Activated CD8-positive, alpha-beta memory T cell treated with anti-CD3 and anti-CD28 coated beads, Interleukin-2, amount 10 ng/mL, durations not matched to agents 7 days and 5 days (primary cell): ENCODE measurements around the gene SLC26A1. TPM values are rescaled to one million over a fixed set of nuclear protein-coding genes. Genes with fewer than 3 reads are reported as not detected.
"Not testable (repeated sequence)": the region's sequence is repeated elsewhere in the genome, so short reads cannot be mapped to it uniquely, and the experiment has no call there.

Experiments
- ATAC-seq: fragments of 150-1000 bp; cut with Tn5 transposase; one replicate; pipeline ENCODE4 v1.10.0; 2021; ENCODE audit warnings: moderate library complexity
- CTCF ChIA-PET: fragments of 350-600 bp; sonication (Branson Sonifier 250); formaldehyde crosslinking; loops from one replicate; lab custom pipeline; 2021; ENCODE audit warnings: antibody characterized with exemption; lab: Charles Lee
- DNase-seq: peaks from one replicate; pipeline ENCODE4 v3.0.0-alpha.2; 2020
- H3K27ac Mint-ChIP-seq: one replicate; pipeline ENCODE4 v1.8.0; 2021; ENCODE audit warnings: mild to moderate bottlenecking, mixed read lengths
- H3K27me3 Mint-ChIP-seq: one replicate; pipeline ENCODE4 v1.8.0; 2021; ENCODE audit warnings: mixed read lengths
- H3K36me3 Mint-ChIP-seq: one replicate; pipeline ENCODE4 v1.8.0; 2021; ENCODE audit warnings: mild to moderate bottlenecking, mixed read lengths
- H3K4me1 Mint-ChIP-seq: one replicate; pipeline ENCODE4 v1.8.0; 2021; ENCODE audit warnings: mixed read lengths
- H3K4me3 Mint-ChIP-seq: one replicate; pipeline ENCODE4 v1.8.0; 2021; ENCODE audit warnings: mild to moderate bottlenecking, moderate library complexity, mixed read lengths
- H3K9me3 Mint-ChIP-seq: one replicate; pipeline ENCODE4 v1.8.0; 2022; ENCODE audit warnings: low read depth, mixed read lengths
- total RNA-seq, 2 experiments: library from RNA; stranded (reverse); gene quantifications; one replicate each; pipeline ENCODE4 v1.2.3, GENCODE V29; 2021

Gene SLC26A1
- total RNA-seq, 2 experiments from 2014 or later = not detected

DNA sequence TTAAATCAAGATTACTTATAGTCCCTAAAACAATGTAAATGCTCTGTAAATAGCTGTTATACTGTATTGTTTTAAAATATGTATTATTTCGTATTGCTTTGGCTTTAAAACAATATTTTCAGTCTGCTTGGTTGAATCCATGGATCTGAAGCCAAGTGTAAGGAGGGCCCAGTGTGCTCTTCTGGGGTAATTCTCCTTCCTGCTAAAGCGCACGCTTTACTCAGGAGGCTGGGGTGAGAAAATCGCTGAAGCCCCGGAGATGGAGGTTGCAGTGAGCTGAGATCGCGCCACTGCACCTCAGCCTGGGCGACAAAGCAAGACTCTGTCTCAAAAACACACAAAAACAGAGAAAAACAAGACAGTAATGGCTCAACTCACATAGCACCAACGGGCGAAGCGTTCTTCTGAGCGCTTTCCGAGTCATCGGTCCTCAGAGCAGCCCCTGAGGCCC lies 6.8 kb downstream of the SLC26A1 start:
- H3K27me3 Mint-ChIP-seq = no peaks in the 10 kb centered on the region
- H3K9me3 Mint-ChIP-seq = no peaks in the 10 kb centered on the region
- DNase-seq (no peak), ATAC-seq (peak; percentile 18)
- H3K36me3 Mint-ChIP-seq = no peaks in the 10 kb centered on the region
- peak overlapping the region; percentile 81 for H3K27ac Mint-ChIP-seq
- peaks cover 25% of the 10 kb centered on the region for H3K4me1 Mint-ChIP-seq
- CTCF ChIA-PET = interaction anchor here (0.8 to 3.2 kb wide), 15 partner anchors 9 to 303 kb away, joined by 3 to 34 read pairs (median 4); partner anchors contain the start of genes GAK and TMEM175
- peak overlapping the region; percentile 86 for H3K4me3 Mint-ChIP-seq

DNA sequence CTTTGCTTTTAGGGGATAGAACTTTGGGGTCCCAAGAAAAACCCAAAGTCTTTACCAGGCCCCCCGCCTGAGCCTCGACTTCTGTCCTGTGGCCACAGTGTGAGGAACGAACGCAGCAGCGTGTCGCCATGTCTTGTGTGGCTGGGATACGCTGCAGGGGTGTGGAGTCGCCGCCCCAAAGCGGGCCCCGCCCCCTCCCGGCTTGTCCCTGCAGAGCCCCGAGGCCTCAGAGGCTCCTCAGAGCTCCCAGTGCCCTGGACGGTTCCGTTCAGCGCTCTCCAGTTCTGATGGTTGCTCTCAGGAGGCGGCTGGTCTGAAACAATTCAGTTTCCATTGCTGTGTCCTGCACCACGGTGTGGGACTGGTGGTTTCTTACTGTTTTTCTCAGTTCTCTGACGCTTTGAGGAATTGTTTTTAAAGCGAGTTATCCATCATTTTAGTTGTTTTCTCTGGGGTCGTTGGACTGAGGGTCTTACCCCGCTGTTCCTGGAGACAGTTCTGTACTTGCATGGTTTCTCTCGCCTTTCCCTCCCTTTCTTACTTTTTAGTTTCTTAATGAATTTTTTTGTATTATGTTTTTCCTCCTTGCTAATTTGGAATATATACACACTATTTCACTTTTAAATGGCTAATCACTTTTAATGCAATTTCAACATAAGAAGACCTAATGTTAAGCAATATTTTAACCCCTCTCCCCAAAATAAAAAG lies 7.9 kb downstream of the SLC26A1 start:
- Mint-ChIP-seq H3K4me3 (peak overlapping the region; percentile 22), H3K9me3 (no peaks in the 10 kb centered on the region), H3K27me3 (no peaks in the 10 kb centered on the region), H3K36me3 (no peaks in the 10 kb centered on the region), H3K27ac (no peak overlapping the region), H3K4me1 (peaks cover 25% of the 10 kb centered on the region)
- CTCF ChIA-PET = interaction anchor here (1.1 to 3.2 kb wide), 3 partner anchors 8 to 243 kb away, joined by 3 to 34 read pairs (median 26); partner anchors contain the start of genes GAK and TMEM175
- ATAC-seq (peak; percentile 60), DNase-seq (peak; percentile 78)

DNA sequence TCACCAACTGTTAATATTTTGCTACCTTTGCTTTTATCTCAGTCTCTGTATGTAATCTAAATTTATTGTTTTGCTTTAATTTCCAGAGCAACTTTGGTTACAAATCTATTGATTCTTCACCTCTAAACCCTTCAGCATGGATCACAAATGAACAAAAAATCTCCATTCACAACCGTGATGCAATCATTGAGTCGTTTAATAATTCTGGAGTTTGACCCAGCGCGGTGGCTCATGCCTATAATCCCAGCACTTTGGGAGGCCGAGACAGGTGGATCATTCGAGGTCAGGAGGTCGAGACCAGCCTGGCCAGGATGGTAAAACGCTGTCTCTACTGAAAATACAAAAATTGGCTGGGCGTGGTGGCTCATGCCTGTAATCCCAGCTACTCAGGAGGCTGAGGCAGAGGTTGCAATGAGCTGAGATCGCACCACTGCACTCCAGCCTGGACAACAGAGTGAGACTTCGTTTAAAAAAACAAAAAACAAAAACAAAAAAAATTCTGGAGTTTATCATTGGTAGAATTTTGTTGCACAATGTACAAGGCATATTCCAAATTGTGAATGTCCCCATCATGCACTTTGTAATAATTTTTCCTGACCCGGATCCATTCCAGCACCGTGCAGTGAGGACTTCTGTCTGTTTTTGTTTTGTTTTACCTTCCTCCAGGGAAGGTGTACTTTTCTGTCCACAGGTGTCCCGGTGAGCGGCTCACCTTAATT lies 8.7 kb downstream of the SLC26A1 start:
- Mint-ChIP-seq H3K9me3 (no peaks in the 10 kb centered on the region), H3K27ac (no peak overlapping the region), H3K4me3 (no peak overlapping the region), H3K27me3 (no peaks in the 10 kb centered on the region), H3K4me1 (peaks cover 25% of the 10 kb centered on the region), H3K36me3 (no peaks in the 10 kb centered on the region)
- CTCF ChIA-PET = interaction anchor here (3.2 kb wide), 2 partner anchors 53 to 242 kb away, joined by 26 to 34 read pairs; partner anchors contain the start of genes GAK and TMEM175
- no peak for ATAC-seq
- DNase-seq = no peak

DNA sequence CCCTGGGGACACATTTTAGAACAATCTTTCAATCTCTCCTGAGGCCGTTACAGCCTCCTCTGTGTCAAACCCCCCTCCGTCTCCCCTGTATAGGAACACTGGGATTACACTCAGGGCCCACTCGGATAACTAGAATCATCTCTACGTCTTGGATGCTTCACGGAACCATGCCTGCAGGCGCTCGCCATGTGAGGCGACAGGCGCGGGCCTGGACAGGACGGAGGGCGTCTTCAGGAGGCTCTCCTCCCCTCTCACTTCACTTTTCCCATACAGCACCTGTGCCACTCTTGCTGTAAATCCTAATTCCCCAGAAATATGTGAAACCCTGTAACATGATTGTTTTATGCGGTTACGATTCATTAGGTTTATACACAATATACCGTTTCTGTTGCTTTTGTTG lies 10.4 kb downstream of the SLC26A1 start:
- no peak overlapping the region for H3K27ac Mint-ChIP-seq
- ATAC-seq (no peak), DNase-seq (no peak)
- no peaks in the 10 kb centered on the region for H3K27me3 Mint-ChIP-seq
- peaks cover 20% of the 10 kb centered on the region for H3K4me1 Mint-ChIP-seq
- no peaks in the 10 kb centered on the region for H3K36me3 Mint-ChIP-seq
- CTCF ChIA-PET = no interaction called here
- H3K4me3 Mint-ChIP-seq = no peak overlapping the region
- H3K9me3 Mint-ChIP-seq = no peaks in the 10 kb centered on the region

DNA sequence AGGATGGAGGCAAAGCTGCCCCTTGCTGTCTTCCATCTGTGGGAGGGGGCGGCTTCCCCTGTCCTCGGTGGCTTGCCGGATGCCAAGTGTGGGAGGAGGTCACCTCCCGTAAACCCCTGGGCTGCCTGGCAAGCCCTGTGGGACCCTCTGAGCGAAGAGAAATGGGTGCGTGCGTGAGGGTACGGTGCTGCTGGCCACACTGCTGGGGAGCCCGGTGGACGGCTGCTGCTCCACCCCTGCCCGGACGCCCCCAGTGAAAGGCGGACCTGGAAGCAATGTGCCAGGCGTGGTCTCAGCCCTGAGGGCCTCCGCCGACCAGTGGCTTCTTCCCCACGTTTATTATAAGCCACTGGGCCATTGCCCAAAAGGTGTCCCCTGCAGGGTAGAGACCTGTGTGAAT lies 10.9 kb downstream of the SLC26A1 start:
- Mint-ChIP-seq H3K36me3 (no peaks in the 10 kb centered on the region), H3K27ac (no peak overlapping the region), H3K9me3 (no peaks in the 10 kb centered on the region)

DNA sequence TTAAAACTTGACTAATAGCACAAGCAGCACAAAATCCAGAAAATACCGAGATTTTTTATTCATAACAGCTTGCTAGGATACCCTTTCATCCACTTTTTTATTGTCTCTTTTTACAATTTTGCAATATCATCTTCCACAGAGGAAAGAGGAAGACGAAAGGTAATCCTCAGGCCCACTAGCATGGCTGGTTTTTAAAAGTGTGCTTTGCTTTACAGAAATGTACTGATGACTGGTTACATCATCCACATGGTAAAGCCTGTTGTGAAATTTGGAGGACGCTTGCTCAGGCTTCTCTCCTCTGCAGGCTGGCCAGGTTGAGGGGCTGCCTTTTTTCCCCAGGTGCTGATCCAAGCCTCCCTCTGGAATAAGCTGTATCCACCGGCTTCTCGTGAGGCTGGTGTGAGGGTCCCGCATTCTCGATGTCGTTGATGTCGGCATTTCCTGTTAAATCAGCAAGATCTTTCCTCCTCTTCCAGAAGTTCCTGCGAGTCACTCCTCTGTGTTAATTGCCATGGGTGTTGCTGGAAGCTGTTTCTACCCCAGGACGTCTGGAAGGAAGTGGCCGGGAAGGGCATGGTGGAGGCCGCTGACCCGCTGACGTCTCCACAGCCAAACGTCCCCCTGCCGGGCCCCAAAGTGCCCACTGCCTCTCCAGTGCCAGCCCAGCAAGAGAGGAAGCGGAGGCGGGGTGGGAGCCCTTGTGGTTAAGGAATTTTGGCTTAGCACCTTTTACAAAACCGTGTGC lies 14.1 kb downstream of the SLC26A1 start:
- H3K4me3 Mint-ChIP-seq = no peak overlapping the region
- ATAC-seq (no peak), DNase-seq (no peak)
- no peaks in the 10 kb centered on the region for H3K36me3 Mint-ChIP-seq
- peaks cover 5% of the 10 kb centered on the region for H3K4me1 Mint-ChIP-seq
- no peak overlapping the region for H3K27ac Mint-ChIP-seq
- CTCF ChIA-PET = no interaction called here
- no peaks in the 10 kb centered on the region for H3K9me3 Mint-ChIP-seq
- no peaks in the 10 kb centered on the region for H3K27me3 Mint-ChIP-seq

More for the DNA sequence above, 10.9 kb downstream of the SLC26A1 start:
- Mint-ChIP-seq H3K27me3 (no peaks in the 10 kb centered on the region), H3K4me3 (no peak overlapping the region), H3K4me1 (peaks cover 17% of the 10 kb centered on the region)
- DNase-seq = no peak
- CTCF ChIA-PET = no interaction called here
- ATAC-seq = no peak

DNA sequence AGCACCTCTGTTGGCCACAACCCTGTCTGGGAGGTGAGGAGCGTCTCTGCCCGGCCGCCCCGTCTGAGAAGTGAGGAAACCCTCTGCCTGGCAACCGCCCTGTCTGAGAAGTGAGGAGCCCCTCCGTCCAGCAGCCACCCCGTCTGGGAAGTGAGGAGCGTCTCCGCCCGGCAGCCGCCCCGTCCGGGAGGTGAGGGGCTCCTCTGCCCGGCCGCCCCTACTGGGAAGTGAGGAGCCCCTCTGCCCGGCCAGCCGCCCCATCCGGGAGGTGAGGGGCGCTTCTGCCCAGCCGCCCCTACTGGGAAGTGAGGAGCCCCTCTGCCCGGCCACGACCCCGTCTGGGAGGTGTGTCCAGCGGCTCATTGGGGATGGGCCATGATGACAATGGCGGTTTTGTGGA lies 17.2 kb downstream of the SLC26A1 start:
- ATAC-seq, H3K4me1 Mint-ChIP-seq, H3K9me3 Mint-ChIP-seq, H3K4me3 Mint-ChIP-seq, H3K36me3 Mint-ChIP-seq, CTCF ChIA-PET, DNase-seq, H3K27me3 Mint-ChIP-seq, H3K27ac Mint-ChIP-seq: not testable (repeated sequence)

DNA sequence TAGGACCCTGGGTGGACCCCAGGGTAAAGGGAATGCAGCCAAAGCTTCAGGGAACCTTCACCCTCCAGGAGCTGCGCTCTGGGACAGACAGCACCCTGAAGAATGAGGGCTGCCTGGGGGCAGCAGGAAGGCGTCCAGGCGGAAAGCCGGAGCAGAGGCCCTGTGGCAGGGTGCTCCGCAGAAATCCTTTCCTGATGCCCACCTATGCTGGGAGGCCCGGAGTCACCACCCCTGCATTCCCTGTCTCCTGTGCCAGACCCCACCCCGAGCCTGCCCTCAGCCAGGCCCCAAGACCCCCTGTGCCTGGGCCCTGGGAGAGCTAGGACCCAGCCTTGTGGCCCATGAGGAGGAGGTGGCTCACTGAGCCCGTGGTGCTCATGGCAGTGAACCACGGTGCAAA lies 18.5 kb downstream of the SLC26A1 start:
- ATAC-seq (no peak), DNase-seq (no peak)
- Mint-ChIP-seq H3K9me3 (no peaks in the 10 kb centered on the region), H3K36me3 (no peaks in the 10 kb centered on the region), H3K27ac (no peak overlapping the region), H3K4me1 (peaks cover 20% of the 10 kb centered on the region), H3K27me3 (no peaks in the 10 kb centered on the region), H3K4me3 (no peak overlapping the region)
- CTCF ChIA-PET = no interaction called here

DNA sequence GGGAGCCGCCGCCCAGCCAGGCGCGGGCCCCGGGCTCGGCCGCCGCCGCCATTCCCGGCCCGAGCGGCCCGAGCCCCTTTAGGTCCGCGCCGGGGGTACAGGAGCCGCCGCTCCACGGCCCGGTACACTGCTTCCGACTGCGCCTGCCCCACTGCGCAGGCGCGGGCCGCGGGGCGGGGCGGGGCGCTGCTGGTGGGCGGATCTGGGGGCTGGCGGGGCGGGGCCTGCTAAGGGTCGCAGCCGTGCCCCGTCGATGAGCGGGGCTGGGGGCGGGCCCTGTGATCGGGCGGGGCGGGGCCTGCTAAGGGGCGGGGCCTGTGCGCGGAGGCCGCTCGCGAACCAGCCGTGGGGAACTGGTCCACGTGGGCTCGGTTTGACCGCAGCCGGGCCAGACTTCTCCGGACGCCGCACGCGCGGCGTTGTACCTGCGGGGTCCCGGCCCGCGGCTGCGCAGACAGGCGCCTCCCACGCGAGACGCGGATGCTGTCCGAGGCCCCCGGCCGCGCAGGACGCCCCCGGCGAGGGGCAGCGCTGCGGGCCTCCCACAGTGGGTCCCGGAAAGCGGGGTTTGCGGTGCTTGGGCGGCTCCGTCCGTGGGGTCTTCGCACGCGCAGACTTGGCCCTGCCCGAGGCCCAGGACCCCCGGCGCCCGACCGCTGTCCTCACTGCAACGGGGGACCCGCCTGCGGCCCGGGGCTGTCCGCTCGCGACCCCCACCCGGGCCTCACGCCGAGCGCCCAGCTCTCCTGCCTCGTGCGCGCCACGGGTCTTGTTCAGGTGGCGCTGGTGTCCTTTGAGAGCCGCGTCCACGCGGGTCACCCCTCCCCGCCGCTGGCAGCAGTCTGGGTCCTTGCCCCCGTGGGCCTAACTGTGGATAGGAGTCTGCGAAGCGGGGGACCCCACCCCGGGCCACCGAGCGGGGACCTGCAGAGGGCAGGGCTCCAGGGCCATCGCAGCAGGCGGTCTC lies 19.5 kb downstream of the SLC26A1 start, which contains the start of gene DGKQ:
Gene DGKQ (minus strand): TSS at position 139 of the 967 bp plus-strand sequence. CDS start 87 bp downstream, at position 52.
- H3K27ac Mint-ChIP-seq = no peak within 1 kb of the TSS
- no peaks in the 10 kb centered on the region for H3K27me3 Mint-ChIP-seq
- DNase-seq (peak; percentile 88), ATAC-seq (peak; percentile 93)
- peak within 1 kb of the TSS; percentile 49 for H3K4me3 Mint-ChIP-seq
- no peaks in the 10 kb centered on the region for H3K36me3 Mint-ChIP-seq
- H3K9me3 Mint-ChIP-seq = no peaks in the 10 kb centered on the region
- CTCF ChIA-PET = no interaction called here
- peaks cover 20% of the 10 kb centered on the region for H3K4me1 Mint-ChIP-seq

DNA sequence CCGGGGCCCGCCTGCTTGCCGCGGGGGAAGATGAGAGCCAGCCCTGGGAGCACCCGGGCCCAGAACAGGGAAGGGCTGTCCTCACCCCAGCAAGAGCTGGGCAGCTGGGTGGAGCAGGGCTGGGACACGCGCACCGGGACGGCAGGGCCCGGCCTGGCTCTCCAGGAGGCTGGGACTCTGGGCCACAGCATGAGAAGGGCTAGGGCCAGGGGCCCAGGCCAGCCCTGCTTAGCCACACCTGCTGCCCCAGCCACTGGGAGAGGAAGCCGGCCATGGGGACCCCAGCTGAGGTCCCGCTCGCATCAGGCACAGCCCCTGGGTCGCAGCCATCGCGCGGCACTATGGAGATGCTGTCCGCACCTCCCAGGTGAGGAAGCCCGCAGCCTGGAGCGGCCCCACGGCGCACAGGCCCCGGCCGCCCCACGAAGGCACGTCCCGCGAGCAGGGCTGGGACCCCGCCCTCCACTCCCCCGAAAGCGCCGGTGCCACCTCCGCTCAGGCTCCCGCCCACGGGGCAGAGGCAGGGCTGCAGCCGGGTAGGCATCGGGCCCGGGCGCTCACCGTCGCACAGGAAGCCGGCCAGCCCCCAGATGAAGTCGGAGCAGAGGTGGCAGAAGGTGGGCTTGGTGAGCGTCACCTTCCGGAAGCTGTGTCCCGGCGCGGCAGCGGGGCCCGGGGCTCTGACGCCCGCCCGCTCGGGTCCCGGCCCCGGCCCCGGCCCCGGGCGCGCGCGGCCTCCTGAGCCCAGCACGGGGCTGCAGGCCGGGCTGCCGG lies 20.4 kb downstream of the SLC26A1 start:
- Mint-ChIP-seq H3K27me3 (no peaks in the 10 kb centered on the region), H3K27ac (no peak overlapping the region), H3K4me1 (peaks cover 20% of the 10 kb centered on the region), H3K4me3 (peak overlapping the region; percentile 49), H3K36me3 (no peaks in the 10 kb centered on the region), H3K9me3 (no peaks in the 10 kb centered on the region)
- DNase-seq (peak; percentile 67), ATAC-seq (peak; percentile 61)
- CTCF ChIA-PET = interaction anchor here (1.1 to 2.0 kb wide), 2 partner anchors 93 to 230 kb away, joined by 3 to 4 read pairs; no protein-coding TSS in a partner anchor

DNA sequence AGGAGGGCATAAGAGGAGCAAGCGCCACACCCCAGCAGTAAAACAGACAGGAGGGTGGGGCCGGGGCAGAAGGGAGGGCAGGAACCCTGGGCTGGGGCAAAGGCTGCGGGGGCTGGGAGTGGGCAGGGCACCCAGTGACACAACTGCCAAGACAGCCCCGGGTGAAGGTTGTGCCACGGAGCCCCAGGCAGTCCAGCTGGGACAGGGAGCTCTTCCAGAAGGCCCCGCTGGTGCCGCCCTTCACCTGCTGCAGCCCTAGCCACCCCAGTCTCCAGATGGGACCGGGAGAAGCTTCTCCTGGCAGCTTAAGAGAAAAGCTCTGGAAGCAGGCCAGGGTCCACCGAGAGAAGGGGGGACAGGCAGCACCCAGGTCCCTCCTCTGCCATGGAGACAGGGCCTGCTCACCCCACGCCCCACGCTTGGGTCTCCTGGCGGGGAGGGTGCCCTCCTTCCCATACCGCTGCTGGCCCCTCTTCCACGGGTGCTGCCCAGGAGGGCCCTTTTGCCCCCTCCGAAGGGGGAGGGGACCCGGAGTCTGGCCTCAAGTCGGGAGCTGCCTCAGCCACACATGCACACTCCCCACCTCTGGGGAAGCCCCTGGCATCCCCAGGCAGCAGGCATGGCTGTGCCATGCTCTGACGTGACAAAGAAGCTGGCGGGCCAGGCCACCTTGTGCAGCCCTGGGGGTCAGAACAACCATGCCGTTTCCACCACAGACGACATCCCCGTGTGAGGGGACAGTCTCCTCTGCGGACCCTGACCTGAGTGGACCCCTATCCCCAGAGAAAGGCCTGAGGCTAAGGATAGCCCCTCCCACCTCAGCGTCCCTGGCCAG lies 21.3 kb downstream of the SLC26A1 start:
- ATAC-seq (no peak), DNase-seq (no peak)
- H3K27me3 Mint-ChIP-seq = no peaks in the 10 kb centered on the region
- no peaks in the 10 kb centered on the region for H3K9me3 Mint-ChIP-seq
- H3K4me3 Mint-ChIP-seq = peak overlapping the region; percentile 43
- peaks cover 20% of the 10 kb centered on the region for H3K4me1 Mint-ChIP-seq
- CTCF ChIA-PET = interaction anchor here (1.1 to 2.0 kb wide), 2 partner anchors 92 to 229 kb away, joined by 3 to 4 read pairs; no protein-coding TSS in a partner anchor
- H3K36me3 Mint-ChIP-seq = no peaks in the 10 kb centered on the region
- no peak overlapping the region for H3K27ac Mint-ChIP-seq
